KMS-11 (cell line): ENCODE results near the gene NRCAM.

Experiments
- H2AFZ ChIP-seq: fragments of 200-600 bp; sonication (generic); 2 replicates; pipeline ENCODE4 v1.6.1; 2016; ENCODE audit warnings: antibody characterized with exemption, mixed run types, low read depth
- H3K27ac ChIP-seq: fragments of 200-600 bp; sonication (generic); 2 replicates; pipeline ENCODE4 v1.6.1; 2016; ENCODE audit warnings: mild to moderate bottlenecking, mixed run types
- H3K27me3 ChIP-seq: fragments of 200-600 bp; sonication (generic); 2 replicates; pipeline ENCODE4 v1.6.1; 2017; ENCODE audit warnings: mild to moderate bottlenecking, low read depth, mixed run types, moderate library complexity; ENCODE audit not compliant: insufficient read depth
- H3K36me3 ChIP-seq: fragments of 200-600 bp; sonication (generic); 2 replicates; pipeline ENCODE4 v1.6.1; 2017; ENCODE audit warnings: mild to moderate bottlenecking, mixed run types; ENCODE audit not compliant: insufficient read depth
- H3K4me1 ChIP-seq: fragments of 200-600 bp; sonication (generic); 2 replicates; pipeline ENCODE4 v1.6.1; 2016; ENCODE audit warnings: mild to moderate bottlenecking, low read depth, mixed run types; ENCODE audit not compliant: poor library complexity, severe bottlenecking
- H3K4me2 ChIP-seq: fragments of 200-600 bp; sonication (generic); 2 replicates; pipeline ENCODE4 v1.7.0; 2016; ENCODE audit warnings: mild to moderate bottlenecking, mixed run types
- H3K4me3 ChIP-seq: fragments of 200-600 bp; sonication (generic); IDR thresholded peaks from 2 replicates; pipeline ENCODE4 v1.6.1; 2017; ENCODE audit warnings: low read depth, low read length, mixed read lengths; ENCODE audit not compliant: insufficient read depth
- H3K79me2 ChIP-seq: fragments of 200-600 bp; sonication (generic); 2 replicates; pipeline ENCODE4 v1.6.1; 2016; ENCODE audit warnings: low read depth, mixed run types; ENCODE audit not compliant: insufficient read depth
- H3K9ac ChIP-seq: fragments of 200-600 bp; sonication (generic); 2 replicates; pipeline ENCODE4 v1.6.1; 2016; ENCODE audit warnings: mild to moderate bottlenecking, mixed run types
- H4K20me1 ChIP-seq: fragments of 200-600 bp; sonication (generic); 2 replicates; pipeline ENCODE4 v1.6.1; 2016; ENCODE audit warnings: mild to moderate bottlenecking, mixed run types; ENCODE audit not compliant: insufficient read depth
- CTCF ChIP-seq: fragments of 200-600 bp; sonication (generic); conservative IDR thresholded peaks from 2 replicates; pipeline ENCODE4 v1.6.1; 2017; ENCODE audit warnings: low read depth, mild to moderate bottlenecking, antibody characterized with exemption, low read length, moderate library complexity, mixed read lengths

The NRCAM gene

GRCh38 chr7:108211382-108212201 lies 244.6 kb downstream of the NRCAM start:
- Histone ChIP-seq H3K9ac (peak overlapping the region; percentile 86), H4K20me1 (no peaks in the 10 kb centered on the region), H3K4me2 (peak overlapping the region; percentile 89)

GRCh38 chr7:108210796-108211195 lies 245.4 kb downstream of the NRCAM start:
- H3K4me3 ChIP-seq, result no peak overlapping the region
- H4K20me1 ChIP-seq, result no peaks in the 10 kb centered on the region
- peak overlapping the region; percentile 86 for H3K9ac ChIP-seq
- H3K36me3 ChIP-seq, result no peaks in the 10 kb centered on the region
- TF ChIP-seq CTCF, result no peak
- peaks cover 91% of the 10 kb centered on the region for H3K4me1 ChIP-seq
- no peaks in the 10 kb centered on the region for H3K79me2 ChIP-seq
- no peaks in the 10 kb centered on the region for H3K27me3 ChIP-seq
- peak overlapping the region; percentile 89 for H3K4me2 ChIP-seq
- peak overlapping the region; percentile 28; the same call in 1 of the 2 replicates for H2AFZ ChIP-seq
- H3K27ac ChIP-seq, result peak overlapping the region; percentile 99

More at GRCh38 chr7:108211382-108212201, 244.6 kb downstream of the NRCAM start:
- Histone ChIP-seq H3K79me2 (no peaks in the 10 kb centered on the region), H2AFZ (peak overlapping the region; percentile 28; the same call in 1 of the 2 replicates), H3K36me3 (no peaks in the 10 kb centered on the region; the same call in 1 of the 2 replicates), H3K4me3 (no peak overlapping the region), H3K4me1 (peaks cover 84% of the 10 kb centered on the region), H3K27ac (peak overlapping the region; percentile 99), H3K27me3 (no peaks in the 10 kb centered on the region)
- TF ChIP-seq CTCF, result no peak

GRCh38 chr7:108205311-108205710 lies 250.9 kb downstream of the NRCAM start:
- no peak for TF ChIP-seq CTCF
- H3K4me1 ChIP-seq, result peaks cover 81% of the 10 kb centered on the region
- H3K27me3 ChIP-seq, result no peaks in the 10 kb centered on the region
- H3K4me2 ChIP-seq, result peak overlapping the region; percentile 85
- no peak overlapping the region; the same call in 1 of the 2 replicates for H3K9ac ChIP-seq
- no peaks in the 10 kb centered on the region for H3K36me3 ChIP-seq
- no peak overlapping the region for H2AFZ ChIP-seq
- H3K79me2 ChIP-seq, result no peaks in the 10 kb centered on the region
- no peaks in the 10 kb centered on the region for H4K20me1 ChIP-seq
- no peak overlapping the region for H3K4me3 ChIP-seq
- peak overlapping the region; percentile 69; the same call in 1 of the 2 replicates for H3K27ac ChIP-seq

DNA sequence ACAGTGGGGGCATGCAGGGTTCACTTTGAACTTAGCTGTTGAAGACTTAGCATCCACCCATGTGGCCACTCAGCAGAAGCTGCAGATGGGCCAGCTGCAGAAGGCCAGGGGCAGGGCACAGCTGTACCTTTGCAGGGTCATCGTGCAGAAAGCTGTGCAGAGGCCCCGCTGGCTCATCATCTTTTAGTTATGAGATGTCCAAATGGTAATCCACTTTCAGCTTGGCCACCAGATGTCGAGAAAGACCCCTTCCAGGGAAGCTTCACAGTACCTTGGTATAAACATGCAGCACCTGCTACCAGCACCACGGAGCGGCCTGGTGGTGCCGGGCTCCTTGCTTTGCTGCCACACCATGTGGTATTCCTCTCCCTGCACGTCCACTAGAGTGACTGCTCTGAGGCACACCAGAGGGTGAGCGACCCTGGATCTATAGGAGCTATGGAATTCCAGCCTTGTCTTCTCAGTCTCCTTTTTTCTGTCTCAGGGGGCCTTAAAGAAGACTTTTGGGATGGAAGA lies 251.9 kb downstream of the NRCAM start:
- peak overlapping the region; percentile 20; the same call in 1 of the 2 replicates for H3K9ac ChIP-seq
- peaks cover 71% of the 10 kb centered on the region for H3K4me1 ChIP-seq
- peak overlapping the region; percentile 85 for H3K4me2 ChIP-seq
- no peaks in the 10 kb centered on the region for H3K36me3 ChIP-seq
- H3K27me3 ChIP-seq, result no peaks in the 10 kb centered on the region
- TF ChIP-seq CTCF, result no peak
- no peak overlapping the region for H3K4me3 ChIP-seq
- H3K79me2 ChIP-seq, result no peaks in the 10 kb centered on the region
- no peaks in the 10 kb centered on the region for H4K20me1 ChIP-seq
- H2AFZ ChIP-seq, result peak overlapping the region; percentile 11; the same call in 1 of the 2 replicates
- peak overlapping the region; percentile 69 for H3K27ac ChIP-seq
